DOHH2 (cell line): ENCODE data around the gene CYP4F22.

ENCODE experiments used
- CTCF ChIP-seq: fragments of 200-600 bp; sonication (generic); IDR thresholded peaks from one replicate; pipeline ENCODE4 v1.5.1; 2014; ENCODE audit warnings: antibody characterized with exemption, mild to moderate bottlenecking, low read depth, low read length; ENCODE audit not compliant: poor library complexity, severe bottlenecking
- EZH2phosphoT487 ChIP-seq: fragments of 200-600 bp; sonication (generic); IDR thresholded peaks from 2 replicates; pipeline ENCODE4 v1.6.1; 2017; ENCODE audit warnings: borderline replicate concordance, mild to moderate bottlenecking, antibody characterized with exemption, low read length, moderate library complexity, mixed read lengths

- no peak for TF ChIP-seq CTCF
- TF ChIP-seq EZH2phosphoT487, result no peak
Measured at GRCh38 chr19:15507068-15508034, 974 bp upstream of the CYP4F22 start.
